OCI-LY1 (cell line): ENCODE results near the gene ADAMTS14.

ENCODE experiments used
- H2AFZ ChIP-seq: fragments of 200-600 bp; sonication (generic), shearing (Covaris generic); 2 replicates; pipeline ENCODE4 v1.6.0; 2014; ENCODE audit warnings: antibody characterized with exemption, mild to moderate bottlenecking, low read length
- H3F3A ChIP-seq: fragments of 200-600 bp; sonication (generic), shearing (Covaris generic); 2 replicates; pipeline ENCODE4 v1.6.0; 2014; ENCODE audit warnings: mild to moderate bottlenecking, antibody characterized with exemption, low read length, moderate library complexity; ENCODE audit not compliant: insufficient read depth
- H3K27ac ChIP-seq: fragments of 200-600 bp; sonication (generic); 2 replicates; pipeline ENCODE4 v1.5.1; 2014; ENCODE audit warnings: low read length, mixed run types, mild to moderate bottlenecking, low read depth; ENCODE audit not compliant: poor library complexity, severe bottlenecking
- H3K27me3 ChIP-seq: fragments of 200-600 bp; sonication (generic); 2 replicates; pipeline ENCODE4 v1.6.0; 2014; ENCODE audit warnings: antibody characterized with exemption, mild to moderate bottlenecking, low read length, moderate library complexity; ENCODE audit not compliant: insufficient read depth
- H3K36me3 ChIP-seq: fragments of 200-600 bp; sonication (generic); 2 replicates; pipeline ENCODE4 v1.6.1; 2014; ENCODE audit warnings: mild to moderate bottlenecking, antibody characterized with exemption, low read length, moderate library complexity, mixed read lengths; ENCODE audit not compliant: insufficient read depth
- H3K4me1 ChIP-seq: fragments of 200-600 bp; sonication (generic); 2 replicates; pipeline ENCODE4 v1.5.1; 2014; ENCODE audit warnings: mild to moderate bottlenecking, low read length, moderate library complexity; ENCODE audit not compliant: insufficient read depth, severe bottlenecking
- H3K4me2 ChIP-seq: fragments of 200-600 bp; sonication (generic), shearing (Covaris generic); 2 replicates; pipeline ENCODE4 v1.6.1; 2014; ENCODE audit warnings: low read length
- H3K4me3 ChIP-seq: fragments of 200-600 bp; sonication (generic); 2 replicates; pipeline ENCODE4 v1.5.1; 2014; ENCODE audit warnings: low read length, low read depth, mild to moderate bottlenecking, mixed read lengths; ENCODE audit not compliant: poor library complexity, severe bottlenecking
- H3K79me2 ChIP-seq: fragments of 200-600 bp; shearing (Covaris generic); 2 replicates; pipeline ENCODE4 v1.6.1; 2016; ENCODE audit warnings: mixed run types, low read length, mixed read lengths; ENCODE audit not compliant: insufficient read depth
- H3K9ac ChIP-seq: fragments of 200-600 bp; sonication (generic), shearing (Covaris generic); 2 replicates; pipeline ENCODE4 v1.6.1; 2014; ENCODE audit warnings: mild to moderate bottlenecking, low read length, mixed read lengths
- H3K9me2 ChIP-seq: fragments of 200-600 bp; sonication (generic), shearing (Covaris generic); 2 replicates; pipeline ENCODE4 v1.6.1; 2014; ENCODE audit warnings: low read depth, mild to moderate bottlenecking, low read length, mixed read lengths
- H3K9me3 ChIP-seq: fragments of 200-600 bp; shearing (Covaris generic); 2 replicates; pipeline ENCODE4 v1.6.1; 2014; ENCODE audit warnings: low read length, mixed read lengths
- H4K20me1 ChIP-seq: fragments of 200-600 bp; sonication (generic), shearing (Covaris generic); 2 replicates; pipeline ENCODE4 v1.6.0; 2016; ENCODE audit warnings: mild to moderate bottlenecking, low read length; ENCODE audit not compliant: insufficient read depth
- EZH2 ChIP-seq: fragments of 200-600 bp; sonication (generic), shearing (Covaris generic); IDR thresholded peaks from 2 replicates; pipeline ENCODE4 v1.8.0; 2017; ENCODE audit warnings: borderline replicate concordance, mixed run types, mild to moderate bottlenecking, antibody characterized with exemption, low read length, moderate library complexity, mixed read lengths
- TF ChIP-seq, protein P1 (sequence below): fragments of 200-600 bp; sonication (generic), shearing (Covaris generic); IDR thresholded peaks from 2 replicates; pipeline ENCODE4 v1.5.1; 2017; ENCODE audit warnings: mild to moderate bottlenecking, antibody characterized with exemption, low read length, moderate library complexity, mixed read lengths

Gene ADAMTS14

GRCh38 chr10:70694418-70695141 lies 22.3 kb downstream of the ADAMTS14 start:
- TF ChIP-seq, protein P1, sequence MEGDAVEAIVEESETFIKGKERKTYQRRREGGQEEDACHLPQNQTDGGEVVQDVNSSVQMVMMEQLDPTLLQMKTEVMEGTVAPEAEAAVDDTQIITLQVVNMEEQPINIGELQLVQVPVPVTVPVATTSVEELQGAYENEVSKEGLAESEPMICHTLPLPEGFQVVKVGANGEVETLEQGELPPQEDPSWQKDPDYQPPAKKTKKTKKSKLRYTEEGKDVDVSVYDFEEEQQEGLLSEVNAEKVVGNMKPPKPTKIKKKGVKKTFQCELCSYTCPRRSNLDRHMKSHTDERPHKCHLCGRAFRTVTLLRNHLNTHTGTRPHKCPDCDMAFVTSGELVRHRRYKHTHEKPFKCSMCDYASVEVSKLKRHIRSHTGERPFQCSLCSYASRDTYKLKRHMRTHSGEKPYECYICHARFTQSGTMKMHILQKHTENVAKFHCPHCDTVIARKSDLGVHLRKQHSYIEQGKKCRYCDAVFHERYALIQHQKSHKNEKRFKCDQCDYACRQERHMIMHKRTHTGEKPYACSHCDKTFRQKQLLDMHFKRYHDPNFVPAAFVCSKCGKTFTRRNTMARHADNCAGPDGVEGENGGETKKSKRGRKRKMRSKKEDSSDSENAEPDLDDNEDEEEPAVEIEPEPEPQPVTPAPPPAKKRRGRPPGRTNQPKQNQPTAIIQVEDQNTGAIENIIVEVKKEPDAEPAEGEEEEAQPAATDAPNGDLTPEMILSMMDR = no peak
- TF ChIP-seq EZH2 = no peak
- Histone ChIP-seq H3K27ac (no peak overlapping the region), H4K20me1 (no peaks in the 10 kb centered on the region), H2AFZ (no peak overlapping the region), H3K9me3 (no peaks in the 10 kb centered on the region), H3F3A (no peaks in the 10 kb centered on the region), H3K9ac (no peak overlapping the region), H3K9me2 (no peaks in the 10 kb centered on the region), H3K4me2 (no peak overlapping the region), H3K79me2 (no peaks in the 10 kb centered on the region), H3K4me1 (peaks cover 3% of the 10 kb centered on the region), H3K4me3 (no peak overlapping the region), H3K36me3 (no peaks in the 10 kb centered on the region), H3K27me3 (peaks cover 6% of the 10 kb centered on the region; the same call in 1 of the 2 replicates)

GRCh38 chr10:70695241-70696030 lies 23.1 kb downstream of the ADAMTS14 start:
- H3K4me1 ChIP-seq = peaks cover 11% of the 10 kb centered on the region
- no peak overlapping the region for H3K27ac ChIP-seq

GRCh38 chr10:70698211-70698610 lies 25.9 kb downstream of the ADAMTS14 start:
- H3K36me3 ChIP-seq = no peaks in the 10 kb centered on the region
- H3K4me1 ChIP-seq = peaks cover 11% of the 10 kb centered on the region
- H4K20me1 ChIP-seq = no peaks in the 10 kb centered on the region
- H3K79me2 ChIP-seq = no peaks in the 10 kb centered on the region
- peaks cover 5% of the 10 kb centered on the region; the same call in 1 of the 2 replicates for H3K27me3 ChIP-seq
- no peak overlapping the region for H3K4me3 ChIP-seq
- H3F3A ChIP-seq = no peaks in the 10 kb centered on the region
- no peak overlapping the region for H2AFZ ChIP-seq
- H3K9me3 ChIP-seq = no peaks in the 10 kb centered on the region
- no peak overlapping the region for H3K27ac ChIP-seq
- no peak overlapping the region for H3K9ac ChIP-seq
- no peak for TF ChIP-seq EZH2
- TF ChIP-seq, protein P1 = no peak
- H3K9me2 ChIP-seq = no peaks in the 10 kb centered on the region
- H3K4me2 ChIP-seq = no peak overlapping the region

More at GRCh38 chr10:70695241-70696030, 23.1 kb downstream of the ADAMTS14 start:
- Histone ChIP-seq H3K9ac (no peak overlapping the region), H3F3A (no peaks in the 10 kb centered on the region), H3K4me3 (no peak overlapping the region), H3K4me2 (no peak overlapping the region), H3K79me2 (no peaks in the 10 kb centered on the region), H3K27me3 (peaks cover 6% of the 10 kb centered on the region; the same call in 1 of the 2 replicates), H3K36me3 (no peaks in the 10 kb centered on the region), H2AFZ (no peak overlapping the region), H4K20me1 (no peaks in the 10 kb centered on the region), H3K9me3 (no peaks in the 10 kb centered on the region), H3K9me2 (no peaks in the 10 kb centered on the region)
- TF ChIP-seq EZH2 = no peak
- TF ChIP-seq, protein P1 = no peak
